Measurements from ENCODE around the gene SLC19A3.
A peak's percentile ranks its signal among the peaks of the same experiment; 100 is the strongest.
"Not testable (repeated sequence)": the region's sequence is repeated elsewhere in the genome, so short reads cannot be mapped to it uniquely, and the experiment has no call there.

Gene SLC19A3

GRCh38 chr2:227701556-227701955 is 16.3 kb downstream of the SLC19A3 start:
- no peak for DNase-seq

GRCh38 chr2:227696990-227697679 is 20.7 kb downstream of the SLC19A3 start:
- no peak for DNase-seq

- DNase-seq: no peak
Observed at GRCh38 chr2:227687189-227687588, 30.6 kb downstream of the SLC19A3 start.

- no peak for DNase-seq
Observed at GRCh38 chr2:227684258-227684657, 33.6 kb downstream of the SLC19A3 start.

GRCh38 chr2:227677928-227678327 is 39.9 kb downstream of the SLC19A3 start:
- DNase-seq: no peak

- no peak for DNase-seq
Observed at GRCh38 chr2:227674485-227674884, 43.3 kb downstream of the SLC19A3 start.

- not testable (repeated sequence) for DNase-seq
Observed at GRCh38 chr2:227673620-227674019, 44.2 kb downstream of the SLC19A3 start.

- no peak for DNase-seq
Observed at GRCh38 chr2:227671170-227671905, 46.5 kb downstream of the SLC19A3 start.

- DNase-seq: not testable (repeated sequence)
Observed at GRCh38 chr2:227666631-227667170, 51.1 kb downstream of the SLC19A3 start, which contains the start of gene SCYGR5. Gene SCYGR5, plus strand, starts transcription at chr2:227666804. Its CDS starts 0 bp downstream, at chr2:227666804.

GRCh38 chr2:227665189-227665940 is 52.5 kb downstream of the SLC19A3 start:
- no peak for DNase-seq

- DNase-seq: no peak
Observed at GRCh38 chr2:227661827-227662226, 56.0 kb downstream of the SLC19A3 start.

GRCh38 chr2:227661025-227661649 is 56.7 kb downstream of the SLC19A3 start:
- DNase-seq: no peak

GRCh38 chr2:227657199-227657845 is 60.5 kb downstream of the SLC19A3 start:
- peak; percentile 22 for DNase-seq

- peak; percentile 89 for DNase-seq
Observed at GRCh38 chr2:227655454-227655853, 62.4 kb downstream of the SLC19A3 start.

- no peak for DNase-seq
Observed at GRCh38 chr2:227654426-227654825, 63.4 kb downstream of the SLC19A3 start.

- peak; percentile 34 for DNase-seq
Observed at GRCh38 chr2:227653419-227653818, 64.4 kb downstream of the SLC19A3 start.

GRCh38 chr2:227643990-227644551 is 73.8 kb downstream of the SLC19A3 start:
- no peak for DNase-seq

GRCh38 chr2:227642656-227643055 is 75.2 kb downstream of the SLC19A3 start:
- peak; percentile 7 for DNase-seq

GRCh38 chr2:227634201-227634600 is 83.6 kb downstream of the SLC19A3 start:
- no peak for DNase-seq
